ENCODE results near the gene DPH2.
A peak's percentile ranks its signal among the peaks of the same experiment; 100 is the strongest.

DNA sequence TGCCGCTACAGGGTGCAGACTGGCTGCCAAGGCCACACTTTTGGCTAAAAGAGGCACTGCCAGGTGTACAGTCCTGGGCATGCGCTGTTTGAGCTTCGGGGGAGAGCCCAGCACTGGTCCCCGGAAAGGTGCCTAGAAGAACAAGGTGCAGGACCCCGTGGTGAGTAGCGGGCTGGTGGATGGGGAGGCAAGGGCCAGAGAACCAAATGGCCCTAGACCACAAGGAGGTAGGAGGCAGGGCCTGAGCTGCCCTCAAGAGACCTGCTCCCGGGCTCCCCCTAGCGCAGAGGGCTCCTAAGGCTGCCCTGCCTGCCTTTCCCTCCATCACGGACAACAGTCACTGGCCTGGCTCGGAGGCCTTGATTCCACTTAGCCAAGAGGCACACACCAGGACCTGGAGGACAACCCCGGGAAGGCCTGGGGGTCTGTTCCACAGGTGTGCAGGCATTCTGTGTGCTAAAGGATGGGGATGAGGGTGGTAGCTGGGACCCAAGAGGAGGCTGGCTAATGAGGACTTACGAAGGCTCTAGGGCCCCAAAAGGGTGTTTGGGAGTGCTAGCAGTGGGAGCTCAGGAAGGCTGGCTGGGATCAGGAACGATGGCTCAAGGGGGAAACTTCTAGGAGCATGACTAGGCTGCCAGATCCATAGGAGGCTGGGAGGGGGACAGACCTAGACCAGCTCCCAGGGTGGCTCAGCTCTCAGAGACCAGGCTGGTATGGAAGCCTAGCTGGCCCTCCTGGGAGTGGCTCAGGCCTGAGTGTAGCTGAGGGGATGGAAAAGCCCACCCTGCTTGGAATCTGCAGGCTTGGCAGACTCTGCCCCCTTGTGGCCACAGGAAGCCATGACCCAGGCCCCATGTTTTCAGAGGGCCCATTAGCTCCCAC, 35.5 kb upstream of the DPH2 start:
- TF ChIP-seq POLR2A (IDR thresholded peaks at IDR 0.05): no peak
- TF ChIP-seq, protein P1, sequence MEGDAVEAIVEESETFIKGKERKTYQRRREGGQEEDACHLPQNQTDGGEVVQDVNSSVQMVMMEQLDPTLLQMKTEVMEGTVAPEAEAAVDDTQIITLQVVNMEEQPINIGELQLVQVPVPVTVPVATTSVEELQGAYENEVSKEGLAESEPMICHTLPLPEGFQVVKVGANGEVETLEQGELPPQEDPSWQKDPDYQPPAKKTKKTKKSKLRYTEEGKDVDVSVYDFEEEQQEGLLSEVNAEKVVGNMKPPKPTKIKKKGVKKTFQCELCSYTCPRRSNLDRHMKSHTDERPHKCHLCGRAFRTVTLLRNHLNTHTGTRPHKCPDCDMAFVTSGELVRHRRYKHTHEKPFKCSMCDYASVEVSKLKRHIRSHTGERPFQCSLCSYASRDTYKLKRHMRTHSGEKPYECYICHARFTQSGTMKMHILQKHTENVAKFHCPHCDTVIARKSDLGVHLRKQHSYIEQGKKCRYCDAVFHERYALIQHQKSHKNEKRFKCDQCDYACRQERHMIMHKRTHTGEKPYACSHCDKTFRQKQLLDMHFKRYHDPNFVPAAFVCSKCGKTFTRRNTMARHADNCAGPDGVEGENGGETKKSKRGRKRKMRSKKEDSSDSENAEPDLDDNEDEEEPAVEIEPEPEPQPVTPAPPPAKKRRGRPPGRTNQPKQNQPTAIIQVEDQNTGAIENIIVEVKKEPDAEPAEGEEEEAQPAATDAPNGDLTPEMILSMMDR (IDR thresholded peaks at IDR 0.05): peak; percentile 86 to 89 (median 87)

Data from uterus (tissue), 2 donors.